Testis (tissue), 2 donors: ENCODE data around the gene MEX3B.

Experiments used
- POLR2A ChIP-seq: fragments of 450-650 bp; IDR thresholded peaks from one replicate; pipeline ENCODE4 v1.6.1; 2017; ENCODE audit warnings: antibody characterized with exemption, mild to moderate bottlenecking, moderate library complexity
- TF ChIP-seq, protein P1 (sequence below), 3 experiments: fragments of 450-650 bp in 2 of 3; fragments of 200-600 bp in 1 of 3; sonication (generic) in 1 of 3; IDR thresholded peaks; one replicate each; pipeline ENCODE4 v1.5.1; 2016 to 2019; ENCODE audit warnings: antibody characterized with exemption in 3 of 3, mild to moderate bottlenecking in 2 of 3, moderate library complexity in 1 of 3

DNA sequence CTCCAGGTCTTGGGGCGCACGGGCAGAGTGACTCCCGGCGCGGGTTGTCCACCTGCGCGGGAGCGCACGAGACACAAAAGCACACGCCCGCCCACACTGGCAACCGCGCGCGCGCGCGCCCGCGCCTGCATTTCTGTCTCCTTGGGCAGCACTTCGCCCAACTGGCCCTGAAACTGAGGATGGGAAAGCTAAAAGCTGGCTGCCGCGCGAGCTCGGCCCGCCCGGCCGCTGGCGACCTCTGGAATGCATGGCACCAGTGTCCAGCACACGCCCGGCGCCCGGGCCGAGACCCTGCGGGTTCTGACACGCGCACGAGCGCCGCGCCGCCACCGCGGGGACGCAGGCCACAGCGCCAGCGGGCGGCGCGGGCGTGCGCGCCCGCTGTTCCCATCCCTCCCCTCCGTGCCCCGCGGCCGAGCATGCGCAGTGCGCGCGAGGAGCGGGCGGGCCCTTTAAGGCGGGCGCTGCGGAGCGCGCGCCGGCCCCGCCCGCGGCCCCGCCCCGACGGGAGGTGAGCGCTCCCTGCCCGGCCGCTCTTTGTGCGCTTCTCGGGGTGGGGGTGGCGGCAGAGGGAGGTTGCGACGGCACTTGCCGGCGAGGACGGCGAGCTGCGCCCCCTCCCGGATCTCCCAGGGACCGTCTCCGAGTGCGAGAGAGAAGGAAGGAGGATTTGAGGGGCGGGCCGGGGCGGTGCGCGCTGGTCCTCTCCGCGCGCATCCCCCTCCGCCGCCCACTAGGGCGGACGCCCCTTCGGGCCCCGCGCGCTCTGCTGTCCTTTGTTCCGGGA, 1.0 kb upstream of the MEX3B start:
- TF ChIP-seq, protein P1, sequence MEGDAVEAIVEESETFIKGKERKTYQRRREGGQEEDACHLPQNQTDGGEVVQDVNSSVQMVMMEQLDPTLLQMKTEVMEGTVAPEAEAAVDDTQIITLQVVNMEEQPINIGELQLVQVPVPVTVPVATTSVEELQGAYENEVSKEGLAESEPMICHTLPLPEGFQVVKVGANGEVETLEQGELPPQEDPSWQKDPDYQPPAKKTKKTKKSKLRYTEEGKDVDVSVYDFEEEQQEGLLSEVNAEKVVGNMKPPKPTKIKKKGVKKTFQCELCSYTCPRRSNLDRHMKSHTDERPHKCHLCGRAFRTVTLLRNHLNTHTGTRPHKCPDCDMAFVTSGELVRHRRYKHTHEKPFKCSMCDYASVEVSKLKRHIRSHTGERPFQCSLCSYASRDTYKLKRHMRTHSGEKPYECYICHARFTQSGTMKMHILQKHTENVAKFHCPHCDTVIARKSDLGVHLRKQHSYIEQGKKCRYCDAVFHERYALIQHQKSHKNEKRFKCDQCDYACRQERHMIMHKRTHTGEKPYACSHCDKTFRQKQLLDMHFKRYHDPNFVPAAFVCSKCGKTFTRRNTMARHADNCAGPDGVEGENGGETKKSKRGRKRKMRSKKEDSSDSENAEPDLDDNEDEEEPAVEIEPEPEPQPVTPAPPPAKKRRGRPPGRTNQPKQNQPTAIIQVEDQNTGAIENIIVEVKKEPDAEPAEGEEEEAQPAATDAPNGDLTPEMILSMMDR (IDR thresholded peaks at IDR 0.05): peak; percentile 73 to 87 (median 83)
- TF ChIP-seq POLR2A: no peak
